Dermis microvascular lymphatic vessel endothelial cell (primary cell): ENCODE measurements around the gene CDC37L1. TPM values are rescaled to one million over a fixed set of nuclear protein-coding genes. Genes with fewer than 3 reads are reported as not detected.
"Not testable (repeated sequence)": the region's sequence is repeated elsewhere in the genome, so short reads cannot be mapped to it uniquely, and the experiment has no call there.

Experiments used
- DNase-seq, 2 donors: peaks; one replicate each; pipeline versions ENCODE4 v3.0.0 to v3.0.0-alpha.2; 2010; ENCODE audit warnings: low read depth in 2 of 2
- total RNA-seq: library from RNA; depleted of rRNA; stranded (reverse); fragments of >200 nt; gene quantifications from 2 replicates; pipeline ENCODE4 v1.2.1, GENCODE V29; 2014

Gene CDC37L1
- total RNA-seq, result 5.1 and 7.7 TPM in 2 replicates

GRCh38 chr9:4679268-4680172 is at the start of gene CDC37L1:
Gene CDC37L1 (plus strand): TSS chr9:4679569. CDS start chr9:4679768, 199 bp downstream.
- peak; percentile 94 to 97 for DNase-seq

- DNase-seq, result no peak
Observed at GRCh38 chr9:4630836-4631235, 48.5 kb upstream of the CDC37L1 start.

GRCh38 chr9:4638968-4639367 is 40.4 kb upstream of the CDC37L1 start:
- DNase-seq, result no peak

GRCh38 chr9:4639420-4639819 is 39.9 kb upstream of the CDC37L1 start:
- no peak for DNase-seq

- peak in 1 of 2 donors; percentile 54 for DNase-seq
Observed at GRCh38 chr9:4640027-4640426, 39.3 kb upstream of the CDC37L1 start.

DNA sequence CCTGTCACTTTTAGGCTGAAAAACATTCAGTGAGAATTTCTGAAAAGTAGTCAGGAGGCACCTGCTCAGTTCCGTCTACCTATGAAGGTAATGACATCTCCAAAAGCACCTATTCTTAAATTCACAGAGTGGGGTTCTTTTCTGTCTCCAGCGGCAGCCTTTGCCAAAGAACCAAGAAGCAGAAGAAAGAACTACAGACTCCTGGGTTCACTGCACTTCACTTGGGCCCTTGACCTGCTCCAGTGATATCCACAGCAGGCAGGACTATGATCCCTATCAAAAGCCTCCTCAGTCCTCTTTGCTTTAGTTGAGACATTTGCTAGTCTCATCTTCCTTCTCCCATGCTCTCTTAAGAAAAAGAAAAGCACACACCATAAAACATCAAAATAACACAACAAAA is 37.0 kb upstream of the CDC37L1 start:
- no peak for DNase-seq

DNA sequence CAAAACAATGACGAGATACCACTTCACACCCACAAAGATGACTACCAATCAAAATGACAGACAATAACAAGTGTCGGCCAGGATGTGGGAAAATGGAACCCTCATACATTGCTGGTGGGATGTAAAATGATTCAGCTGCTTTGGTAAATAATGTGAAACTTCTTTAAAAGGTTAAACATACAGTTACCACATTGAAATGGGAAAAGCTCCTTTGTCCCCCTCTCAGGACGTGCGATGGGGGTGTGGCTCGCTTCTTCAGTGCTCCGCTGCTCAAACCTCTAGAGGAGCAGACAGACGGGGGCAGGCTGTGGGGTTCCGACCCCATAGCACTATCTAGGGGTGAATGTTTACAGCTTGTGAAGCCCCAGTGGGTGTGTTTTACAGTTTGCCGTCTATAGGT is 25.3 kb upstream of the CDC37L1 start:
- DNase-seq, result no peak

GRCh38 chr9:4654538-4654937 is 24.8 kb upstream of the CDC37L1 start:
- no peak for DNase-seq

DNA sequence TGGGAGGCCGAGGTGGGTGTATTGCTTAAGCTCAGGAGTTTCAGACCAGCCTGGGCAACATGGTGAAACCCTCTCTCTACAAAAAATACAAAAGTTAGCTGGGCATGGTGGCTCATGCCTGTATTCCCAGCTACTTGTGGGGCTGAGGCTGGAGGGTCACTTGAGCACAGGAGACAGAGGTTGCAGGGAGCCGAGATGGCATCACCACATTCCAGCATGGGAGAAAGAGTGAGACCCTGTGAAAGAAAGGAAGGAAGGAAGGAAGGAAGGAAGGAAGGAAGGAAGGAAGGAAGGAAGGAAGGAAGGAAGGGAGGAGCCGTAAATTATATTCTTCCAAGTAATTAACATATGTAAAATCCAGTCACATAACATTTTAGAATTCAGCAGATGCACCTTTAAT is 23.2 kb upstream of the CDC37L1 start:
- DNase-seq, result not testable (repeated sequence)

DNA sequence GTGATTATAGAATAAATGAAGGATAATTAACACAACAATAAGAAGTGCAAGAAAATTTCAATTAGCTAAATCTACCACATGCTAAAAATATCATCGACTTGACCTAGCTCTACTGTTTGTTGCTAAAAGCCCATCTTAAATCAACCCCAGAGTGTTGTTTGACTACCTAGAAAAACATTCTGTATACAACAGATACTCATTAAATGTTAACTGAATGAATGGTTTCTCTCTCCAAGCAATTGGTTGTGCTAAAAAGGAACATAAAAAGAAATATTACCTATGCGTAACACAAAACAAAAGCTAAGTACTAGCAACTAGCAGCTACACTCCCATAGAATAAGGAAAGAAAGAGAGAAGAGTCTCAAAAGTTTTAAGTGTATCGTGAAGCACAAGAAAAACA is 22.7 kb upstream of the CDC37L1 start:
- DNase-seq, result no peak

DNA sequence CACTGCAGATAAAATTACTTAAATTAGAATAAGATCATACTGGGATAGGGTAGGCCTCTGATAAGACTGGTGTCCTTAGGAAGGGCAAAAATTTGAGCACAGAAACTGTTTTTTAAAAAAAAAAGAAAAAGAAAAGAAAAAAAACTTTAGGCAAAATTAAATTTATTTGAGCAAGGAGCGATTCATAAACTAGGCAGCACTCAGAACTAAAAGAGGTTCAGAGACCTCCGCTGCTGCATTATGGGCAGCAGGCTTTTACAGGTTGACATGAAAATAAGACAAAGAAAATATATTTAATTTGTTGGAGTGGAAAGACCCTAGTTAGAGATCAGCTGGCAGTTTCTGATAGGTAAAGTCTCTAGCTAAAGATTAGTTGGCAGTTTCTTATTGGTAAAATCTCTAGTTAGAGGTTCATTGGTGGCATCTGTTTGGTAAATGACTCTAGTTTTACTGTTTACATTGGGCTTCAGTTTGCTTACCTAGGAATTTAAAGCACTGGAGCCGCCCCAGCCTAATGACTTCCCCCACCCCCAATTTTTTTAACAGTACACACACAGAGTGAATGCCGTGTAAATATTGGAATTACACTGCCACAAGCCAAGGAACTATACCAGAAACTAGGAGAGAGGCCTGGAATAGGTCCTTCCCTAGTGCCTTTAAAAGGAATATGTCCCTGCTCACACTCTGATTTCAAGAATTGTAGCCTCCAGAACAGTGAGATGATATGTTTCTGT is 21.8 kb upstream of the CDC37L1 start:
- DNase-seq, result no peak

GRCh38 chr9:4660665-4661064 is 18.7 kb upstream of the CDC37L1 start:
- DNase-seq, result not testable (repeated sequence)

DNA sequence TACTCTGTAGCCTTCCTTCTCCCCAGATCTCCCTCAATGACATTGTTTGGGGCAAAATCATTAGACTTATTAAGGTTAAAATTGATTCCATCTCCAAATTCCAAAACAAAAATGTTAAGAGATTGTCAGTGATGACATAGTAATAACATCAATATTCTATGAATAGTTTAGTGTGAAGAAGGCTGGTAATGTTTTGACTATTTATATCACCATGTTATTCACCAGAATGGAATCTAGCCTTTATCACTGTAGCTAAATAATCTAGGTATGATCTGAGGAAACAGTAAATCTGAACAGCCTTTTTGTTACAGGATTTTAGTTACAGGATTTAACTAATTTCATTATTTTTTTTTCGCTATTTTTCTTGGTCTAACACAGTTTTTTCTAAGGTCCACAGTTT is 18.2 kb upstream of the CDC37L1 start:
- no peak for DNase-seq

DNA sequence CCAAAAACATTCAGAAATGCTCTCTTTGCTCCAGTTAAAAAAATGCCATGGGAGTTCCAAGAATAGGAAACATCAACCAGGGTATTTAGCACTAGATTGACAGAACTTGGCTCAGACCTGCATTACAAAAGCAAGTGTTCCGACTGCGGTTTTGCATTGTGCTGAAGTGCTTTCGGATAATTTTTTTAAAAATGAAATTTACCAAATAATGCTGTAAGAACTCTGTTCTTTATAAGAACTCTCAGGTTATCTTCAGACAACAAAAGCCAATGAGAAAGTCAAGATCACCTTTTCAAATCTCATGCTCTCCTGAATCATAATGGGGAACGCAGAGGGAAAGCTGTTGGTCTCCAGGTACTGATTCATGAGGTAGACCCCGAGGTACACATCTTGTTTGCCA is 17.8 kb upstream of the CDC37L1 start:
- DNase-seq, result no peak

DNA sequence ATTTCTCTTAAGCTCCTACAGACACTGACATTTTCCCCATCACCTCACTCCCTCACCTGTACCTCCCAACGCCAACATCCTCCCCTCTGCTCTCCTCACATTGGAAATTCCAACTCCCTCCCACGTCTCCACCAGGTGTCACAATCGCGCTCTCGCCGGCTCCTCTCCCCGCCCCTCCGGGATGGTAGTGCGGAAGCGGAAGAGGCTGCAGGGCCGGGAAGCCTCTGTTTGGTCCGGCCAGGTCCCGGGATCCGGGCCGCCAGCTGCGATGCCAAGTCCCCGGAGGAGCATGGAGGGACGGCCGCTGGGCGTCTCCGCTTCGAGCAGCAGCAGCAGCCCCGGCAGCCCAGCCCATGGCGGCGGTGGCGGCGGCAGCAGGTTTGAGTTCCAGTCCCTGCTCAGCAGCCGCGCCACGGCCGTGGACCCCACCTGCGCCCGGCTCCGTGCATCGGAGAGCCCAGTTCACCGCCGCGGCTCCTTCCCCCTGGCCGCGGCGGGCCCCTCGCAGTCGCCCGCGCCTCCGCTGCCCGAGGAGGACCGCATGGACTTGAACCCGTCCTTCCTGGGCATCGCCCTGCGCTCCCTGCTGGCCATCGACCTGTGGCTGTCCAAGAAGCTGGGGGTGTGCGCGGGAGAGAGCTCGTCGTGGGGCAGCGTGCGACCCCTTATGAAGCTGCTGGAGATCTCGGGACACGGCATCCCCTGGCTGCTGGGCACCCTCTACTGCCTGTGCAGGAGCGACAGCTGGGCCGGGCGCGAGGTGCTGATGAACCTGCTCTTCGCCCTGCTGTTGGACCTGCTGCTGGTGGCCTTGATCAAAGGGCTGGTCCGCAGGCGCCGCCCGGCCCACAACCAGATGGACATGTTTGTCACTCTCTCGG is 17.0 kb upstream of the CDC37L1 start, which contains the start of gene PLPP6:
Gene PLPP6 (plus strand): TSS at position 187 of the 881 bp plus-strand sequence. CDS start 82 bp downstream, at position 269.
- DNase-seq, result peak; percentile 78 to 86

DNA sequence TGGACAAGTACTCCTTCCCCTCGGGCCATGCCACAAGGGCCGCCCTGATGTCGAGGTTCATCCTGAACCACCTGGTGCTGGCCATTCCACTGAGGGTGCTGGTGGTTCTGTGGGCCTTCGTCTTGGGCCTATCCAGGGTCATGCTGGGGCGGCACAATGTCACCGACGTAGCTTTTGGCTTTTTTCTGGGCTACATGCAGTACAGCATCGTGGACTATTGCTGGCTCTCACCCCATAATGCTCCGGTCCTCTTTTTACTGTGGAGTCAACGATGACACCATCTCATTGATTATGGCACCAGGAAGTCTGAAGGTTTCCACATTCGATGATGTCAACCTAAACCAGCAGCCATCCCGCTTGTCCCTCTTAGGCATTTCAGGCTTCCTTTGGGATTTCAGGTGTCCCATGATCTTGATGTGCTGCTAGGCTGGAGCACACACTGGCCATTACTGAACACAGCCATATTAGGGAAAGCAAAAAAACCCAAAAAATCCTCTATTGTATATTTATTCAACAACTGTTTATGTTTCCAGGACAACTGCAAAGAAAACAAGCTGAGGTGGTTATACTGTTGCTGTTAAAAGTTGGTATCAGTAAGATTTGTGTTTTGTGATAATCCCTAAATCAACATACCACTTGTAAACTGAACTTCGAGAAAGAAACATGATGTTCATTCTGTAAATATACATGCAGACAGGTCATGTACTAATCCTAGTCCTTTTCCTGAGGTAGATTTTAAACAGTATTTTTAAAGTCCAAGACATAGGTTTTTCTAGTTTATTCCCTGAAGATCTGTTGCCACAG is 16.2 kb upstream of the CDC37L1 start:
- DNase-seq, result peak in 1 of 2 donors; percentile 10

DNA sequence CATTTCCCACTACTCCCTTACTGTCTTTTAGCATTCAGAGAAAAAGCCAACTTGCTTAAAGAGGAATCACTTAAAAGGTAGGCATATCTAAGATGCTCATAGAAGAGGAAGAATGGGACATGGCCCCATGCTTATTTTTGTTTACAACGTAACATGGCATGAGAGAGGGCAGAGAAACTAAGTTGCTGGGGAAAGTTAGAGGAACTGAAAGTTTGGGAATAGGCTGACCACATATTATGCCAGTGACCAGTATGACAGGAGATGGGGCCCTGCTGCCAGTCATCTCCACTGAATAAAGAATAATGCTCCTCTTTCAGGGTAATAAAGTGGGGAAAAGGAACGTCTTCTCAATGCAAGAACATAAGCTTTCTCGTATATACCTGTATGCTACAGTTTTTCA is 15.4 kb upstream of the CDC37L1 start:
- no peak for DNase-seq

DNA sequence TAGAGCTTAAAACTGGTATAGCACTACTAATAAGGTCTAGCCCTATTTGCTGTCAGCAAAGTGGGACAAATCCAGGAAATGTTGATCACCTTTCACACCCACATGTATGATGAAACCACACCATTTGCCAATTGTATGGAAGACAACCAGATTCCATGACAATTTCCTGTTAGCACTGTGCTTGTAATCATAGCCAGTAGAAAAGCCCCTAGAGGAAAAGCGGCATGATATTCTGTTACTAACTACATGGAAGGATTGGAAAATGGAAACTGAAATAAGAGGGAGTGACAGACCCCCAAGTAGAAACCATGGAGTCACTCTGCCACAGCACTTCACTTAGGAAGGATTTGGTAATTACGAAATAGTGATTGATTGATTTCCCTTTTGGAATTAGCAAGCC is 14.0 kb upstream of the CDC37L1 start:
- peak; percentile 95 to 100 for DNase-seq

- peak; percentile 82 to 86 for DNase-seq
Observed at GRCh38 chr9:4666042-4666699, 13.2 kb upstream of the CDC37L1 start, which contains the start of gene SPATA6L. Gene SPATA6L (minus strand): TSS chr9:4666480. CDS start chr9:4666250, 230 bp downstream.

DNA sequence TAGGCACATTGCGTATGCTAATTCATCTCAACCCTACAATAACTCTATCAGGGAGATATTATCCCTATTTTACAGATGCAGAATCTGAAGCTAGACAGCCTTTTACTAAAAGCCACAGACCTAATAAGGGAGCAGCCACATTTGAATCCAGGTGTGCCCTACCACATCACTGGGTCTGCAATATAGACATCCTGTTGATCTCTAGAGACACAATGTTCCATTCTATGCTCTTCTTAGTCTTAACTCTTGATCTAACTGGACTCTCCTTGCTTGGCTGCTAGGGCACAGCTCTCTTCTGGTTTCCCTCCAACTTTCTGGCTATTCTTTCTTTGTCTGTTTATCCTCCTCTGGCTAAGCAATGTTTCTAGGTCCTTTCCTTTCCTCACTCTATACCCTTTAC is 11.7 kb upstream of the CDC37L1 start:
- no peak for DNase-seq
